NT2/D1 (cell line): ENCODE data around the gene TMEM231.

Experiments
- SUZ12 ChIP-seq: IDR thresholded peaks from 2 replicates; pipeline ENCODE4 v1.6.1; 2011; ENCODE audit not compliant: insufficient read length, insufficient read depth; ENCODE audit errors: extremely low read depth
- YY1 ChIP-seq: IDR thresholded peaks from 2 replicates; pipeline ENCODE4 v1.6.1; 2011; ENCODE audit not compliant: insufficient read length, insufficient read depth

DNA sequence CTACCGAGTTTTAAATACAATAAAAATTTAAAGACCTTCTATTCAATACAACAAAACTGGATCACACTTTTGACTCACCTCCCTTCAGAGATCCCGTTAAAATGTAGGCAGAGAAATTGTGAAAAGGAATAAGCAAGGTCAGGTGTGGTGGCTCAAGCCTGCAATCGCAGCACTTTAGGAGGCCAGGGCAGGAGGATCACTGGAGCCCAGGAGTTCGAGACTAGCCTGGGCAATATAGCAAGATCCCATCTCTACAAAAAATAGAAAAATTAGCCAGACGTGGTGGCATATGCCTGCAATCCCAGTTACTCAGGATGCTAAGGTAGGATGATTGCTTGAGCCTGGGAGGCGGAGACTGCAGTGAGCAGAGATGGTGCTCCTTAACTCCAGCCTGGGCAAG lies 36.9 kb downstream of the TMEM231 start:
- TF ChIP-seq YY1 (no peak), SUZ12 (no peak)
